Measurements from ENCODE around the gene TRPM7.
"Not testable (repeated sequence)": the region's sequence is repeated elsewhere in the genome, so short reads cannot be mapped to it uniquely, and the experiment has no call there.

TRPM7 gene

DNA sequence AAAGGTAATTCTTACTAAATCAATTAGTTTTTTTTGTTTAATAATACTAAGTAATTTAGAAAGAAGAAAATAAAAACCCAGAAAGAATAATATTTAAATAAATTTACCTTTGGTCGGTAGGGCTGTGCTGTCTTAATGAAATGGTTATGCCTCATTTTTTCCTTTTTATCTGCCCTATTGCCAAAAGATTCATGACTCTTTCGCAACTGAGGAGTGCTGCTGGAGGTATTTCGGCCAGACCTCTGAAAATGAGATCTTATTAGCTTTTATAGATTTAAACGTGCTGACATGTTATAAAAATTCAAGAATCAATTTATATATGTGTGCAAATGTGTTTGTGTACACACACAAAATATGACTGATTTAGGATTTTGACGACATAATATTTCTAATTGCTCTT is 73.0 kb downstream of the TRPM7 start:
- DNase-seq (ENCODE audit: extremely low spot score), result no peak
- CTCF ChIA-PET, result no interaction called here
- POLR2A ChIA-PET, result no interaction called here
- no peak for TF ChIP-seq ELF4 (IDR thresholded peaks at IDR 0.05)
- TF ChIP-seq FOXA1 (IDR thresholded peaks at IDR 0.05), result no peak
- no peak for TF ChIP-seq SP1 (IDR thresholded peaks at IDR 0.05)
- TF ChIP-seq LEF1 (IDR thresholded peaks at IDR 0.05; ENCODE audit: borderline replicate concordance), result no peak
- TF ChIP-seq HDGF (IDR thresholded peaks at IDR 0.05; ENCODE audit: borderline replicate concordance), result no peak
- no peak for TF ChIP-seq PKNOX1 (IDR thresholded peaks at IDR 0.05)
- no peak for TF ChIP-seq TARDBP (IDR thresholded peaks at IDR 0.05)
- no peak for TF ChIP-seq L3MBTL2 (conservative IDR thresholded peaks at IDR 0.05)
- TF ChIP-seq ZNF384 (IDR thresholded peaks at IDR 0.05), result no peak
- TF ChIP-seq FOXM1 (IDR thresholded peaks at IDR 0.05; ENCODE audit: borderline replicate concordance), result no peak
- no peak for TF ChIP-seq ARNT (IDR thresholded peaks at IDR 0.05)
- TF ChIP-seq SUZ12 (IDR thresholded peaks at IDR 0.05), result no peak

DNA sequence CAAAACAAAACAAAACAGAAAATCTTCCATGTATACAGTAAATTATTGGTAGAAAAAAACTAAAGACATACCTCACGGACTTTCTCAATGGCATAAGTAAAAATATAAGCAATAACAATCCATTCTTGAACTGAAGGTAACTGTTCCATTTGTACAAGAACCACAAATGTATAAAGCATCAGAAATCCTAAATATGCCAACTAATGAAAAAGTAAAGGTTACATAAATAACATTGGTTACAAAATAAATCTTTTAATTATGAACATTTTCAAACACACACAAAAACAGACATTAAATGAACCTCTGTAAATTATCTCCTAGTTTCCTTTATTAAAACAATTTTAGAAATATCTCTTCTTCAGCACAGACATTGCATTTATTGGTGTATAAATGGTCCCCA is 79.5 kb downstream of the TRPM7 start:
- POLR2A ChIA-PET, result no interaction called here
- no peak for DNase-seq (ENCODE audit: extremely low spot score)
- CTCF ChIA-PET, result no interaction called here
- TF ChIP-seq PKNOX1 (IDR thresholded peaks at IDR 0.05) (no peak), FOXA1 (IDR thresholded peaks at IDR 0.05) (no peak), TARDBP (IDR thresholded peaks at IDR 0.05) (no peak)

DNA sequence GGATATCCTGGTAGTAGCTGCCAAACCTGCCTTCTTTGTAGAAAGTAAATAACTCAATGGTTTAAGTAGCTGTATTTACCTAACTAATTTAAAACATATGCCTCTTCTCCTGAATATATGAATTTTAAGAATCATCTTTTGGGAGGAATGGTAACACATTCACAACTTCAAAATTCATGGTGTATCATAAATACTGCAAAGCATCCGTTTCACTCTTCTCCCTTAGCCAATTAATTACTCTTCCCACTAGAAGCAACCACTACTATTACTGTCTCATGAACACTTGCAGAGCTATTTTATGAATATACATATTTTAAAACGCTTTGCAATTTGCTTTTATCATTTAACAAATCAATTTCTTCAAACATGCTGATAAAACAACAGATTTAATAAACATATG is 81.1 kb downstream of the TRPM7 start:
- ChIA-PET POLR2A (no interaction called here), CTCF (no interaction called here)
- DNase-seq (ENCODE audit: extremely low spot score), result no peak
- no peak for TF ChIP-seq TARDBP (IDR thresholded peaks at IDR 0.05)
- no peak for TF ChIP-seq FOXM1 (IDR thresholded peaks at IDR 0.05; ENCODE audit: borderline replicate concordance)
- no peak for TF ChIP-seq NFRKB (IDR thresholded peaks at IDR 0.05)
- no peak for TF ChIP-seq ARNT (IDR thresholded peaks at IDR 0.05)
- TF ChIP-seq ELF4 (IDR thresholded peaks at IDR 0.05), result no peak
- no peak for TF ChIP-seq L3MBTL2 (conservative IDR thresholded peaks at IDR 0.05)
- no peak for TF ChIP-seq HDGF (IDR thresholded peaks at IDR 0.05; ENCODE audit: borderline replicate concordance)
- TF ChIP-seq PKNOX1 (IDR thresholded peaks at IDR 0.05), result no peak
- TF ChIP-seq FOXK2 (IDR thresholded peaks at IDR 0.05), result no peak
- TF ChIP-seq FOXA1 (IDR thresholded peaks at IDR 0.05), result no peak
- TF ChIP-seq BHLHE40 (IDR thresholded peaks at IDR 0.05; ENCODE audit: borderline replicate concordance), result no peak
- TF ChIP-seq SUZ12 (IDR thresholded peaks at IDR 0.05), result no peak
- TF ChIP-seq SP1 (IDR thresholded peaks at IDR 0.05), result no peak
- no peak for TF ChIP-seq ZNF384 (IDR thresholded peaks at IDR 0.05)
- TF ChIP-seq CTBP1 (IDR thresholded peaks at IDR 0.05; ENCODE audit: borderline replicate concordance), result no peak
- no peak for TF ChIP-seq LEF1 (IDR thresholded peaks at IDR 0.05; ENCODE audit: borderline replicate concordance)

GRCh38 chr15:50602028-50602427 is 84.6 kb downstream of the TRPM7 start:
- POLR2A ChIA-PET, result not testable (repeated sequence)
- CTCF ChIA-PET, result interaction anchor here (0.6 kb wide), 1 partner anchor 1593 kb away, joined by 3 read pairs; no protein-coding TSS in a partner anchor

DNA sequence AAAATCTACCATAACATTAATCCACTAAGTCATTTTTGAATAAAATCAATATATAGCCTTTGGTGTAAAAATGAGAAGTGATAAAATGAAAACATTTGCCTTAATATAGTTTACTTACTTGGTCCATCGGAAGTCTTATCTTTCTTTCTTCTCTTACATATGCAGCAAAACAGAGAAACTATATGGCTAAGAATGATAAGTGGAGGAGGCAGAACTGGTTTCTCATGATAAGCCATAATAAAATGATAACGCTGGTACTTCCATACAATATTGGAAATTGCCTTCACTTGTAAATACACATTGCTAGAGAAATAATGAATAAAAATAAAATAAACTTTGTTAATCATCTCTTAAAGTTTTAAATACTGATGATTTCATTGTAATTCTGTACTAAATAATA is 92.3 kb downstream of the TRPM7 start:
- no peak for DNase-seq (ENCODE audit: extremely low spot score)
- TF ChIP-seq FOXA1 (IDR thresholded peaks at IDR 0.05) (no peak), L3MBTL2 (conservative IDR thresholded peaks at IDR 0.05) (no peak), ELF4 (IDR thresholded peaks at IDR 0.05) (no peak), ARNT (IDR thresholded peaks at IDR 0.05) (no peak)
- CTCF ChIA-PET, result no interaction called here
- POLR2A ChIA-PET, result no interaction called here

More at GRCh38 chr15:50602028-50602427, 84.6 kb downstream of the TRPM7 start:
- DNase-seq (ENCODE audit: extremely low spot score), result not testable (repeated sequence)

DNA sequence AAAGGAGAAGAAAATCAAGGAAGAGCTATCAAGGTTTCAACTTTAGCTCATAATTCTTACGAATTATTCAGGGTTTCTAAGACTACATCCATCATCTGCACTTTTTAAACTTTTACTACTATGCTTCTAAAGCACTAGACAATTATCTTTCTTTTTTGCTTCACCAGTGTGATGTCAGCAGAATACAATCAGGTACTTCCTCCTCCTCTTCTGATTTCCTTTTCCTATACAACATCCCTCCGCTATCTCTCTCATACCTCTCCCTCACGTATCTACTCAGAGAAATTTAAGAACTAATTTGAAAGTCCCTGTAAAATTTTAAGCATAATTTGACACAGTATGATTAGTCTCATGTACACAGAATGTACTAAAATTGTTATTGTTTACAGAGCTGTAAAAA is 92.8 kb downstream of the TRPM7 start:
- no peak for TF ChIP-seq FOXA1 (IDR thresholded peaks at IDR 0.05)
- no peak for TF ChIP-seq ELF4 (IDR thresholded peaks at IDR 0.05)
- TF ChIP-seq FOXM1 (IDR thresholded peaks at IDR 0.05; ENCODE audit: borderline replicate concordance), result no peak
- no peak for TF ChIP-seq SUZ12 (IDR thresholded peaks at IDR 0.05)
- no peak for TF ChIP-seq LEF1 (IDR thresholded peaks at IDR 0.05; ENCODE audit: borderline replicate concordance)
- TF ChIP-seq NFRKB (IDR thresholded peaks at IDR 0.05), result no peak
- no peak for TF ChIP-seq TARDBP (IDR thresholded peaks at IDR 0.05)
- no peak for TF ChIP-seq L3MBTL2 (conservative IDR thresholded peaks at IDR 0.05)
- TF ChIP-seq BHLHE40 (IDR thresholded peaks at IDR 0.05; ENCODE audit: borderline replicate concordance), result no peak
- no peak for TF ChIP-seq CTBP1 (IDR thresholded peaks at IDR 0.05; ENCODE audit: borderline replicate concordance)
- no peak for TF ChIP-seq HDGF (IDR thresholded peaks at IDR 0.05; ENCODE audit: borderline replicate concordance)
- no peak for TF ChIP-seq ZNF384 (IDR thresholded peaks at IDR 0.05)
- no peak for TF ChIP-seq ARNT (IDR thresholded peaks at IDR 0.05)
- TF ChIP-seq PKNOX1 (IDR thresholded peaks at IDR 0.05), result no peak
- no peak for TF ChIP-seq FOXK2 (IDR thresholded peaks at IDR 0.05)
- TF ChIP-seq SP1 (IDR thresholded peaks at IDR 0.05), result no peak
- ChIA-PET POLR2A (no interaction called here), CTCF (no interaction called here)
- no peak for DNase-seq (ENCODE audit: extremely low spot score)

GRCh38 chr15:50590288-50590687 is 96.3 kb downstream of the TRPM7 start:
- POLR2A ChIA-PET, result no interaction called here
- no peak for DNase-seq (ENCODE audit: extremely low spot score)
- TF ChIP-seq FOXM1 (IDR thresholded peaks at IDR 0.05; ENCODE audit: borderline replicate concordance), result no peak
- no peak for TF ChIP-seq ARNT (IDR thresholded peaks at IDR 0.05)
- no peak for TF ChIP-seq ZNF384 (IDR thresholded peaks at IDR 0.05)
- TF ChIP-seq CTBP1 (IDR thresholded peaks at IDR 0.05; ENCODE audit: borderline replicate concordance), result no peak
- TF ChIP-seq HDGF (IDR thresholded peaks at IDR 0.05; ENCODE audit: borderline replicate concordance), result no peak
- TF ChIP-seq TARDBP (IDR thresholded peaks at IDR 0.05), result no peak
- TF ChIP-seq BHLHE40 (IDR thresholded peaks at IDR 0.05; ENCODE audit: borderline replicate concordance), result no peak
- no peak for TF ChIP-seq LEF1 (IDR thresholded peaks at IDR 0.05; ENCODE audit: borderline replicate concordance)
- TF ChIP-seq PKNOX1 (IDR thresholded peaks at IDR 0.05), result no peak
- TF ChIP-seq SUZ12 (IDR thresholded peaks at IDR 0.05), result no peak
- no peak for TF ChIP-seq SP1 (IDR thresholded peaks at IDR 0.05)
- no peak for TF ChIP-seq NFRKB (IDR thresholded peaks at IDR 0.05)
- TF ChIP-seq L3MBTL2 (conservative IDR thresholded peaks at IDR 0.05), result no peak
- no peak for TF ChIP-seq FOXK2 (IDR thresholded peaks at IDR 0.05)
- no peak for TF ChIP-seq FOXA1 (IDR thresholded peaks at IDR 0.05)
- CTCF ChIA-PET, result no interaction called here

Data from HEK293T (cell line).